ENCODE measurements around the gene PRSS48.
"Not testable (repeated sequence)": the region's sequence is repeated elsewhere in the genome, so short reads cannot be mapped to it uniquely, and the experiment has no call there.

Gene PRSS48

DNA sequence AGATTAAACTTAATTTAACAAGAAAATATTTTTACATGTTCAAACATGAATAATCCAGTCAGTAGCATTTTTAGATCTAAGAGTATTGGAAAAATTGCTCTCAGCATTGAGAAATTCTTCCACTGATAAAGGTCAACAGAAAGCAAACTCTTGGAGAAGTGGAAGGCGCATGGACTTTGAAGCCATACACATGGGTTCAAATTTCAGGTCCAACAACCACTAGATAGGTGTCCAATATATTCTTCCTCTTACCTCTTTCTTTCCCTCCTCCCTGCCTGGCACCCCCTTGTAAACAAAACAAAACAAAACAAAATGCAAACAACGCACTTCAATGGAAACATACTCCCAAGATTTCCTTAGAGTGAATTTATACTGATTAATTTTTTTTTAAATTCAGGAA is 28.4 kb upstream of the PRSS48 start:
- Mint-ChIP-seq H3K36me3 (ENCODE audit: insufficient read depth) (no peaks in the 10 kb centered on the region), H3K9me3 (no peaks in the 10 kb centered on the region), H3K27me3 (peaks cover 0 to 10% of the 10 kb centered on the region in 2 donors), H3K27ac (no peak overlapping the region), H3K4me1 (ENCODE audit: low read depth in 2 of 2) (no peaks in the 10 kb centered on the region), H3K4me3 (no peak overlapping the region)
- DNase-seq (no peak), ATAC-seq (replicated peaks) (no peak)

DNA sequence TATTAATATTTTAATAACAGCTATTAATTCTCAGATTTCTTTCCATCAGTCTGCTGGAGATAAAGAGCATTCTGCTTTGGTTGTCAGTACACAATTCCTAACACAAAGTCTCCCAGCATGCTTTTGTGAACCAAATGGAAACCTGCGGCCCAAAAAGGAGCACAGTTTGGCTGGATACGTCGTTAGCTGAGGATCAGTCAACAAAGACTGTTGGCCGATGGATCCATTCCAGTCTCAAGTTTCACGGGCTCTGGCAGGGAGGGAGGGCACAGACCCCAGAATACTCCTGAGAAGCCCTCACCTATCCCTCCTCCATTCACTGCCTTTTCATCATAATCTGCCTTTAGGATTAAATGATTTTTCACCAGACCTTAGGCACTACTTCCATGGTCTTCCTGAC is 26.3 kb upstream of the PRSS48 start:
- DNase-seq (no peak), ATAC-seq (replicated peaks) (no peak)
- Mint-ChIP-seq H3K9me3 (no peaks in the 10 kb centered on the region), H3K27me3 (no peaks in the 10 kb centered on the region), H3K4me1 (ENCODE audit: low read depth in 2 of 2) (no peaks in the 10 kb centered on the region), H3K27ac (no peak overlapping the region), H3K36me3 (ENCODE audit: insufficient read depth) (no peaks in the 10 kb centered on the region), H3K4me3 (no peak overlapping the region)

DNA sequence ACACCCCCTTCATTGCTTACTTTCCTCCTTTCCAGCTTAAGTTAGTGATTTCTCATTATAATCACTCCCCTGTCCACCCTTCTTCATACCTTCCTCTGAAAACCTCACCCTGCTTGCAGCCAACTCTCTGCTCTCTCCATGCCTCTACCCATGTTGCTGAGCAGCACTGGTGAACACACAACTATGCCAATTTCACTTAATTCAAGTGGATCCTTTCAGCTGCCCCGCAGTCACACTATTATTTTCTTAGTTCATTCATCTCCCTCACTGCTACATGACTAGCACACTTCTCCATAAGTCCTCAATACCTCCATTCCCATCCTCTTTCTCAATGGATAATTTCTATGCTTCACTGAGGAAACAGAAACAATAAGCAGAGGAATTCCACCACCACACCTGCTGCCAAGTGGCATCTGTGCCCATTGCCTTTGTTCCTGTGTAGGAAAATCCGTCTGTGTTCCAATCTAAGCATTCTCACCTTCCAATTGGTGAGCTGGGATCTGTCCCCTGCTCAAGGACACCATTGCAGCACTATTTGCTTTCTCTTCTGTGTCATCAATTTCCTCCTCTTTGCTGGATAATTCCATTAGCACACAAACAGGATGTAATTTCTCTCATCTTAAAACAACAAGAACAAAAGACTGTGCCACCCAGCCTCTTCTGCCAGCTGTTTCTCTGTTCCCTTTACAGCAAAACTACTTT is 25.2 kb upstream of the PRSS48 start:
- Mint-ChIP-seq H3K27ac (no peak overlapping the region), H3K27me3 (no peaks in the 10 kb centered on the region), H3K9me3 (no peaks in the 10 kb centered on the region), H3K36me3 (ENCODE audit: insufficient read depth) (no peaks in the 10 kb centered on the region), H3K4me1 (ENCODE audit: low read depth in 2 of 2) (no peaks in the 10 kb centered on the region), H3K4me3 (no peak overlapping the region)
- DNase-seq (no peak), ATAC-seq (replicated peaks) (no peak)

DNA sequence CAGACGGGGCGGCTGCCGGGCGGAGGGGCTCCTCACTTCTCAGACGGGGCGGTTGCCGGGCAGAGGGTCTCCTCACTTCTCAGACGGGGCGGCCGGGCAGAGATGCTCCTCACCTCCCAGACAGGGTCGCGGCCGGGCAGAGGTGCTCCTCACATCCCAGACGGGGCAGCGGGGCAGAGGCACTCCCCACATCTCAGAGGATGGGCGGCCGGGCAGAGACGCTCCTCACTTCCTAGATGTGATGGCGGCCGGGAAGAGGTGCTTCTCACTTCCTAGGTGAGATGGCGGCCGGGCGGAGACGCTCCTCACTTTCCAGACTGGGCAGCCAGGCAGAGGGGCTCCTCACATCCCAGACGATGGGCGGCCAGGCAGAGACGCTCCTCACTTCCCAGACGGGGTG is 21.7 kb upstream of the PRSS48 start:
- H3K27ac Mint-ChIP-seq; H3K9me3 Mint-ChIP-seq; H3K4me1 Mint-ChIP-seq (ENCODE audit: low read depth in 2 of 2); ATAC-seq (replicated peaks); DNase-seq; H3K36me3 Mint-ChIP-seq (ENCODE audit: insufficient read depth); H3K4me3 Mint-ChIP-seq: not testable (repeated sequence)
- H3K27me3 Mint-ChIP-seq, result peaks cover 5 to 13% of the 10 kb centered on the region in 2 donors

DNA sequence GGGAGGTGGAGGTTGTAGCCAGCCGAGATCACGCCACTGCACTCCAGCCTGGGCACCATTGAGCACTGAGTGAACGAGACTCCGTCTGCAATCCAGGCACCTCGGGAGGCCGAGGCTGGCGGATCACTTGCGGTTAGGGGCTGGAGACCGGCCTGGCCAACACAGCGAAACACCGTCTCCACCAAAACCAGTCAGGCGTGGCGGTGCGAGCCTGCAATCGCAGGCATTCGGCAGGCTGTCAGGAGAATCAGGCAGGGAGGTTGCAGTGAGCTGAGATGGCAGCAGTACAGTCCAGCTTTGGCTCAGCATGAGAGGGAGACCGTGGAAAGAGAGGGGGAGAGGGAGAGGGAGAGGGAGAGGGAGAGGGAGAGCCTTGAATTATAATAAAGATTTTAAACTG is 21.3 kb upstream of the PRSS48 start:
- not testable (repeated sequence) for H3K36me3 Mint-ChIP-seq (ENCODE audit: insufficient read depth); H3K27ac Mint-ChIP-seq; H3K9me3 Mint-ChIP-seq; H3K4me3 Mint-ChIP-seq; DNase-seq; H3K4me1 Mint-ChIP-seq (ENCODE audit: low read depth in 2 of 2); ATAC-seq (replicated peaks)
- peaks cover 5 to 13% of the 10 kb centered on the region in 2 donors for H3K27me3 Mint-ChIP-seq

DNA sequence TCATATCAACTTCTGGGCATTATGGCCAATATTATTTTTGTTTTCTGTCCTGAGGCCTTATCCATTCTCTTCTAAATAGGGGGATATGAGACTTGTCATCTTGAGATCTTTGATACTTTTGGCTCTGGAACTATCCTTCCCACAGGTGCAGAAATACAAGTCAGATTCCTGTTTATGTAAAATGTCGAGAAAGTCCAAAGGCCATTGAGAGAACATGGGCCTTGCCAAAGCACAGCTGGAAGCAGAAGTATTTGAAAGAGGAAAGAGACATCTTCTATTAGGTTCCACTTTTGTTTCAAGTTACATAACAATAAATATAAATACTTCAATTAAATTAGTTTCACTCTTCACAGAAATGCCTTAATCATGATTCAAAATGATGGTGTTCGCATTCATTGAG is 20.8 kb upstream of the PRSS48 start:
- no peak overlapping the region for H3K4me3 Mint-ChIP-seq
- H3K36me3 Mint-ChIP-seq (ENCODE audit: insufficient read depth), result no peaks in the 10 kb centered on the region
- peaks cover 5 to 13% of the 10 kb centered on the region in 2 donors for H3K27me3 Mint-ChIP-seq
- ATAC-seq (replicated peaks) (no peak), DNase-seq (no peak)
- no peaks in the 10 kb centered on the region for H3K9me3 Mint-ChIP-seq
- no peak overlapping the region for H3K27ac Mint-ChIP-seq
- H3K4me1 Mint-ChIP-seq (ENCODE audit: low read depth in 2 of 2), result no peaks in the 10 kb centered on the region

DNA sequence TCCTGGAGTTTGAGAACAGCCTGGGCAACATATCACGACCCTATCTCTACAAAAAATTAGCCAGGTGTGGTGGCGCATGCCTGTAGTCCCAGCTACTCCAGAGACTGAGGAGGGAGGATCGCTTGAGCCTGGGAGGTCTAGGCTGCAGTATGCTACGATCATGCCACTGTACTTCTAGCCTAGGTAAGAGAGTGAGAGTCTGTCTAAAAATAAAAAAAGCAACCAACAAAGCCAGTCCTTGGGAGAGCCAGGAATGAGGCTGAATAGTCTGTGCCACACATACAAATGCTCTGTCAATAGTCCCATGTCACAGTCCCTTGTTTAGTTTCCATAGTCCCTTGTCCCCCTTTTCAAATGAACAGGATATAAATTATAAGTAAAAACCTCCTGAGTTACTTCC is 19.3 kb upstream of the PRSS48 start:
- Mint-ChIP-seq H3K4me3 (no peak overlapping the region), H3K27ac (no peak overlapping the region), H3K27me3 (peaks cover 10 to 24% of the 10 kb centered on the region in 2 donors), H3K9me3 (no peaks in the 10 kb centered on the region), H3K36me3 (ENCODE audit: insufficient read depth) (no peaks in the 10 kb centered on the region), H3K4me1 (ENCODE audit: low read depth in 2 of 2) (no peaks in the 10 kb centered on the region)
- ATAC-seq (replicated peaks), result no peak
- DNase-seq, result no peak

DNA sequence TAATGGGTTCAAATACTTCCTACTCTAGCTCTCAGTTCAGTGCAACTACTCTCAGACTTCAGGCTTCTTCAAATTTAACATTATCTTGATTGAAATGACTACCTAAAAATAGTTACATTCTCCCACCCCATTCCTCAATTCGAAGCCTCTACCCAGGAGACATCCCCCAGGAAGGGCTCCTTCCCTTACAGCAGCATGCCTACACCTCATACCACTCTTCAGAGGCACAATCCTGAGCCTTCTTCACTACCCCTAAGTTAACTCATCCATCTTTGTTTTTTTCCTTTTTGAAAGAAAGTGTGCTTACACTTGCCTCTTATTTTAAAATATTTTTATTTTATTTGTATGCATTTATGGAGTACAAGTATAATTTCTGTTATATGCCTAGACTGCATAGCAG is 17.2 kb upstream of the PRSS48 start:
- no peak for DNase-seq
- H3K9me3 Mint-ChIP-seq, result no peaks in the 10 kb centered on the region

DNA sequence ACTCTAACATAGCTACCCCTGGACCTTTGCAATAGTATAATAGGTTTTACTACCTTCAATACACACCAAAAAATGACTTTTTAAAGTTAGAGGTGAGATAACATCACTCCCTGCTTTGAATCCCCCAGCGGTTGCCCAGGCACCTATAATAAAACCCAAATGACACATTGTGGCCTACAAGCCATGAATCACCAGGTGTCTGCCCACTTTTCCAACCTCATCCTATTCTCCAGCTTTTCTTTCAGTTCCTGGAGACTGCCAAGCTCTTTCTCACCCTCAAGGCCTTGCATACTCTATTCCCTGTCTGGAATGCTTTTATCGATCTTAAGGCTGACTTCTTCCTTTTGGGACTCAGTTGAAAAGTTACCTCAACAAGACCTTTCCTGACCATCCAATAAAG is 16.4 kb upstream of the PRSS48 start:
- Mint-ChIP-seq H3K27ac (no peak overlapping the region), H3K36me3 (ENCODE audit: insufficient read depth) (no peaks in the 10 kb centered on the region), H3K4me3 (no peak overlapping the region), H3K27me3 (peaks cover 11 to 27% of the 10 kb centered on the region in 2 donors), H3K4me1 (ENCODE audit: low read depth in 2 of 2) (no peaks in the 10 kb centered on the region), H3K9me3 (no peaks in the 10 kb centered on the region)
- no peak for DNase-seq
- ATAC-seq (replicated peaks), result no peak

More for the DNA sequence above, 17.2 kb upstream of the PRSS48 start:
- Mint-ChIP-seq H3K27me3 (peaks cover 11 to 27% of the 10 kb centered on the region in 2 donors), H3K4me3 (no peak overlapping the region), H3K4me1 (ENCODE audit: low read depth in 2 of 2) (no peaks in the 10 kb centered on the region), H3K36me3 (ENCODE audit: insufficient read depth) (no peaks in the 10 kb centered on the region), H3K27ac (no peak overlapping the region)
- ATAC-seq (replicated peaks), result no peak

DNA sequence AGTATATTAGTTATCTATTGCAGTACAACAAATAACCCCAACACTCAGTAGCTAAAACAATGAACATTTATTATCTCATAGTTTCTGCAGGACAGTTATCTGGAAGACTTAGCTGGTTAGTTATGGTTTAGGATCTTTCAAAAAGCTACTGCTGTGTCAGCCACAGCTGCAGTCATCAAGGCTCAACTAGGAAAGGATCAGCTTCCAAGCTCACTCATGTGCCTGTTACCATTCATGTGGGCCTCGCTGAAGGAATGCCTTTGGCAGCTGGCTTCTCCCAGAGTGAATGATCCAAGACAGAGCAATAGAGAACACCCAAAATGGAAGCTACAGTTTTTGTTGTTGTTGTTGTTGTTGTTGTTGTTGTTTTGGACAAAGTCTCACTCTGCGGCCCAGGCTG is 13.5 kb upstream of the PRSS48 start:
- H3K27ac Mint-ChIP-seq, result no peak overlapping the region
- H3K4me1 Mint-ChIP-seq (ENCODE audit: low read depth in 2 of 2), result no peaks in the 10 kb centered on the region
- no peaks in the 10 kb centered on the region for H3K36me3 Mint-ChIP-seq (ENCODE audit: insufficient read depth)
- peaks cover 6 to 25% of the 10 kb centered on the region in 2 donors for H3K27me3 Mint-ChIP-seq
- DNase-seq (no peak), ATAC-seq (replicated peaks) (no peak)
- H3K9me3 Mint-ChIP-seq, result no peaks in the 10 kb centered on the region
- H3K4me3 Mint-ChIP-seq, result no peak overlapping the region

DNA sequence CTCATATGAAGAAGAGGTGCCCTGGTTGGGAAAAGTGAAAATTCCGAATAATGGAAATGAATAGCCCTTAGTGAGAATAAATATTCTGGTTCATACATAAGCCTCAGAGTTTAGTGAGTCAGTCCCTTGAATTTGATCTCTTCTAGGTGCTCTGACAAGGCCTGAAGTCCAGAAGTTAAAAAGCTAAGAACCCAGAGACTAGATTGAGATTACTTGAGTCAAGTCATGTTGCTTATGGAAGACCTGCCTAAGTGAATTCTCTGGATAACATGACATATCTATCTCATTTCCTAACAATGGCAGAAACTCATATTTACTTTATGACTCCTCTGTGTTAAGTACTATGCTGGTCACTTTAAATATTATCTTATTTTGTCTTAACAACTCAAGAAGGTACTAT is 10.5 kb upstream of the PRSS48 start:
- H3K36me3 Mint-ChIP-seq (ENCODE audit: insufficient read depth), result no peaks in the 10 kb centered on the region
- no peak overlapping the region for H3K4me3 Mint-ChIP-seq
- H3K27ac Mint-ChIP-seq, result no peak overlapping the region
- DNase-seq (no peak), ATAC-seq (replicated peaks) (no peak)
- no peaks in the 10 kb centered on the region for H3K9me3 Mint-ChIP-seq
- peaks cover 6 to 17% of the 10 kb centered on the region in 2 donors for H3K27me3 Mint-ChIP-seq
- H3K4me1 Mint-ChIP-seq (ENCODE audit: low read depth in 2 of 2), result no peaks in the 10 kb centered on the region

DNA sequence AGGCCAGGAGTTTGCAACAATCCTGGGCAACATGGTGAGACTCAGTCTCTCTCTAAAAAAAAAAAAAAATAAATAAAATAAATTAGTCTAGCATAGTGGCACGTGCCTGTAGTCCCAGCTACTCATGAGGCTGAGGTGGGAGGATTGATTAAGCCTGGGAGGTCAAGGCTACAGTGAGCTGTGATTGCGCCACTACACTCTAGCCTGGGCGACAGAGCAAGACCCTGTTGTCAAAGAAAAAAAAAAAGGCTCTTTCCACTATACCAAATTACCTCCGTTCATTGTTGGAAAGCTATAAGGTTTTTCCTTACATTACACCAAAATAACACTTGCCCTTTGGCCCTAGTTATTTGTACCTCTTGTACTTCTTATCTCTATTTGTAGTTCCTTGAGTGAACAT is 9.9 kb upstream of the PRSS48 start:
- H3K36me3 Mint-ChIP-seq (ENCODE audit: insufficient read depth), result no peaks in the 10 kb centered on the region
- H3K9me3 Mint-ChIP-seq, result no peaks in the 10 kb centered on the region
- no peak overlapping the region for H3K4me3 Mint-ChIP-seq
- DNase-seq (no peak), ATAC-seq (replicated peaks) (no peak)
- H3K4me1 Mint-ChIP-seq (ENCODE audit: low read depth in 2 of 2), result no peaks in the 10 kb centered on the region
- H3K27me3 Mint-ChIP-seq, result peaks cover 6 to 13% of the 10 kb centered on the region in 2 donors
- H3K27ac Mint-ChIP-seq, result no peak overlapping the region

DNA sequence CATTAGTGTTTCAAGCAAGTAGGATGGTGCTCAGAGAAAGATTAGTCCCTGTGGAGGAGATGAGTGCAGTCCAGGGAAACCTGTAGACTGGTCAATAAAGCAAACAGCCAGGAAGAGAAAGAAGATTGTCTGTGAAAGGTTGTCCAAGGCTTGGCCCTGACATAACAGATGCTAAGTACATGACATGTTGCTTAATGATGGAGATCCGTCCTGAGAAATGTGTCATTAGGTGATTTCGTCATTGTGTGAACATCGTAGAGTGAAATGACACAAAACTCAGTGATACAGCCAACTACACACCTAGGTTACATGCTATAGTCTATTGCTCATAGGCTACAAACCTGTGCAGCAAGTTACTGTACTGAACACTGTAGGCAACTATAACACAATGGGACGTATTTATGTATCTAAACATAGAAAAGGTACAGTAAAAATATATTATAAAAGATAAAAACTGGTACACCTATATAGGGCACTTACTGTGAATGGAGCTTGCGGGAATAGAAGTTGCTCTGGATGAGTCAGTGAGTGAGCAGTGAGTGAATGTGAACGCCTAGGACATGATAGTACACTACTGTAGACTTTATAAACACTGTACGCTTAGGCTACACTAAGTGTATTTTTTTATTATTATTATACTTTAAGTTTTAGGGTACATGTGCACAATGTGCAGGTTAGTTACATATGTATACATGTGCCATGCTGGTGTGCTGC is 9.0 kb upstream of the PRSS48 start:
- Mint-ChIP-seq H3K9me3 (no peaks in the 10 kb centered on the region), H3K4me1 (ENCODE audit: low read depth in 2 of 2) (no peaks in the 10 kb centered on the region), H3K4me3 (no peak overlapping the region), H3K27ac (no peak overlapping the region), H3K27me3 (peaks cover 0 to 6% of the 10 kb centered on the region in 2 donors), H3K36me3 (ENCODE audit: insufficient read depth) (no peaks in the 10 kb centered on the region)
- no peak for DNase-seq
- no peak for ATAC-seq (replicated peaks)

DNA sequence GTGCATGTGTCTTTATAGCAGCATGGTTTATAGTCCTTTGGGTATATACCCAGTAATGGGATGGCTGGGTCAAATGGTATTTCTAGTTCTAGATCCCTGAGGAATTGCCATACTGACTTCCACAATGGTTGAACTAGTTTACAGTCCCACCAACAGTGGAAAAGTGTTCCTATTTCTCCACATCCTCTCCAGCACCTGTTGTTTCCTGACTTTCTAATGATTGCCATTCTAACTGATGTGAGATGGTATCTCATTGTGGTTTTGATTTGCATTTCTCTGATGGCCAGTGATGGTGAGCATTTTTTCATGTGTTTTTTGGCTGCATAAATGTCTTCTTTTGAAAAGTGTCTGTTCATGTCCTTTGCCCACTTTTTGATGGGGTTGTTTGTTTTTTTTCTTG is 8.1 kb upstream of the PRSS48 start:
- ATAC-seq (replicated peaks); H3K4me3 Mint-ChIP-seq; H3K36me3 Mint-ChIP-seq (ENCODE audit: insufficient read depth): not testable (repeated sequence)

More for the DNA sequence above, 8.1 kb upstream of the PRSS48 start:
- not testable (repeated sequence) for DNase-seq; H3K27ac Mint-ChIP-seq; H3K4me1 Mint-ChIP-seq (ENCODE audit: low read depth in 2 of 2); H3K27me3 Mint-ChIP-seq; H3K9me3 Mint-ChIP-seq
